Adrenal gland (tissue), 12 donors: ENCODE data around the gene SORBS2. TPM values are rescaled to one million over a fixed set of nuclear protein-coding genes. Genes with fewer than 3 reads are reported as not detected.

Experiments used
- DNase-seq, 7 donors: peaks; one replicate each; pipeline ENCODE4 v3.0.0-alpha.2; 2019 to 2020
- H3K27ac ChIP-seq, 5 donors: fragments of 200-600 bp; sonication (generic) in 4 of 5; 1 replicate in 3 of 5; 2 replicates in 2 of 5; pipeline versions ENCODE4 v1.5.1 to v1.8.0; 2016 to 2020; ENCODE audit warnings: mild to moderate bottlenecking in 1 of 5
- H3K27me3 ChIP-seq: fragments of 200-600 bp; 2 replicates; pipeline ENCODE4 v1.8.0; 2021
- H3K36me3 ChIP-seq, 2 donors: fragments of 200-600 bp; replicated peaks in 1 of 2; 1 replicate in 1 of 2; 2 replicates in 1 of 2; pipeline versions ENCODE4 v1.5.1 to v1.8.0; 2018 to 2022
- H3K4me1 ChIP-seq, 2 donors: fragments of 200-600 bp; replicated peaks in 1 of 2; 1 replicate in 1 of 2; 2 replicates in 1 of 2; pipeline versions ENCODE4 v1.5.1 to v1.8.0; 2018 to 2021
- H3K4me3 ChIP-seq, 4 donors: fragments of 200-600 bp; sonication (generic) in 3 of 4; one replicate each; pipeline ENCODE4 v1.5.1; 2016 to 2018
- H3K9me3 ChIP-seq, 3 donors: fragments of 200-600 bp; sonication (generic) in 1 of 3; replicated peaks in 1 of 3; 1 replicate in 2 of 3; 2 replicates in 1 of 3; pipeline versions ENCODE4 v1.5.1 to v1.8.0; 2016 to 2021
- POLR2A ChIP-seq, 2 donors: fragments of 450-650 bp; IDR thresholded peaks; one replicate each; pipeline ENCODE4 v1.6.1; 2017; ENCODE audit warnings: antibody characterized with exemption in 2 of 2, mild to moderate bottlenecking in 2 of 2, moderate library complexity in 1 of 2
- WGBS, 4 donors: extraction: QIAGEN DNeasy Blood & Tissue Kit in 2 of 4; methylation state at CpG; one replicate each; pipeline versions ENCODE4 v1.1.5 to v1.1.7; 2013 to 2017; 5-methylcytosine and 5-hydroxymethylcytosine counted together
- intact Hi-C, 2 donors: fragments of 100-400 bp; cut with DNase I; formaldehyde crosslinking; loops; one replicate each; pipeline versions ENCODE4 v1.14.1 to v1.15.0; 2022 to 2023
- polyA plus RNA-seq, 3 donors: library from polyadenylated mRNA; stranded (reverse); fragments of 200-250 nt in 2 of 3; fragments of 350-450 nt in 1 of 3; fragmentation: Illumina TruSeq in 1 of 3; extraction: RNeasy Lipid Tissue Mini Kit (QIAGEN cat#74804) in 1 of 3; gene quantifications; one replicate each; pipeline ENCODE4 v1.2.3, GENCODE V29; 2013 to 2014
- total RNA-seq, 9 donors: library from RNA; depleted of rRNA in 4 of 9; stranded (reverse); fragments of >200 nt in 4 of 9; fragments of 120-200 nt in 1 of 9; fragmentation: NEBNext Ultra II Directional in 1 of 9; extraction: Animal tissue kit (Norgen Biotek cat#: 25700) in 1 of 9; gene quantifications; one replicate each; pipeline versions ENCODE4 v1.1.0 to v1.2.4, GENCODE V29; 2013 to 2023
- TF ChIP-seq, protein P1 (sequence below), 6 experiments: fragments of 450-650 bp in 4 of 6; fragments of 200-600 bp in 2 of 6; sonication (generic) in 1 of 6; IDR thresholded peaks; 1 replicate in 5 of 6; 2 replicates in 1 of 6; pipeline versions ENCODE4 v1.5.1 to v1.8.0; 2016 to 2021; ENCODE audit warnings: antibody characterized with exemption in 6 of 6, mild to moderate bottlenecking in 2 of 6, moderate library complexity in 1 of 6
- donor health status: healthy with polysubstance abuse.
- donor health status: Bipolar disorder and iron deficiency.
- donor health status: DM: yes; HTN: yes; CAD: no.
- donor health status: DM: no; HTN: no; CAD: no.
- donor health status: DM: no; HTN: no; CAD: no.
- donor health status: DM: yes; HTN: yes; CAD: no.

Gene SORBS2
- total and polyA plus RNA-seq, 12 donors, result 126 to 875 (median 582) TPM

GRCh38 chr4:185654965-185655554 lies 156.9 kb downstream of the SORBS2 start:
- intact Hi-C loops, result no loop called here
- H3K9me3 ChIP-seq, result no peaks in the 10 kb centered on the region
- H3K36me3 ChIP-seq, result peaks cover 0 to 28% of the 10 kb centered on the region in 2 donors
- H3K27ac ChIP-seq, result peak overlapping the region; percentile 23 to 93 (median 69)
- peak in 2 of 7 donors; percentile 27 to 32 for DNase-seq
- H3K27me3 ChIP-seq, result no peaks in the 10 kb centered on the region
- H3K4me3 ChIP-seq, result peak overlapping the region in 2 of 4 donors; percentile 18 to 55
- TF ChIP-seq, protein P1, sequence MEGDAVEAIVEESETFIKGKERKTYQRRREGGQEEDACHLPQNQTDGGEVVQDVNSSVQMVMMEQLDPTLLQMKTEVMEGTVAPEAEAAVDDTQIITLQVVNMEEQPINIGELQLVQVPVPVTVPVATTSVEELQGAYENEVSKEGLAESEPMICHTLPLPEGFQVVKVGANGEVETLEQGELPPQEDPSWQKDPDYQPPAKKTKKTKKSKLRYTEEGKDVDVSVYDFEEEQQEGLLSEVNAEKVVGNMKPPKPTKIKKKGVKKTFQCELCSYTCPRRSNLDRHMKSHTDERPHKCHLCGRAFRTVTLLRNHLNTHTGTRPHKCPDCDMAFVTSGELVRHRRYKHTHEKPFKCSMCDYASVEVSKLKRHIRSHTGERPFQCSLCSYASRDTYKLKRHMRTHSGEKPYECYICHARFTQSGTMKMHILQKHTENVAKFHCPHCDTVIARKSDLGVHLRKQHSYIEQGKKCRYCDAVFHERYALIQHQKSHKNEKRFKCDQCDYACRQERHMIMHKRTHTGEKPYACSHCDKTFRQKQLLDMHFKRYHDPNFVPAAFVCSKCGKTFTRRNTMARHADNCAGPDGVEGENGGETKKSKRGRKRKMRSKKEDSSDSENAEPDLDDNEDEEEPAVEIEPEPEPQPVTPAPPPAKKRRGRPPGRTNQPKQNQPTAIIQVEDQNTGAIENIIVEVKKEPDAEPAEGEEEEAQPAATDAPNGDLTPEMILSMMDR (IDR thresholded peaks at IDR 0.05), result no peak
- TF ChIP-seq POLR2A (IDR thresholded peaks at IDR 0.05), result peak in 1 of 2 donors; percentile 45
- H3K4me1 ChIP-seq, result peaks cover 14 to 49% of the 10 kb centered on the region in 2 donors
- 25 to 51% (median 41%) methylated on average over 4 of the region's 4 CpGs for WGBS, 4 donors

DNA sequence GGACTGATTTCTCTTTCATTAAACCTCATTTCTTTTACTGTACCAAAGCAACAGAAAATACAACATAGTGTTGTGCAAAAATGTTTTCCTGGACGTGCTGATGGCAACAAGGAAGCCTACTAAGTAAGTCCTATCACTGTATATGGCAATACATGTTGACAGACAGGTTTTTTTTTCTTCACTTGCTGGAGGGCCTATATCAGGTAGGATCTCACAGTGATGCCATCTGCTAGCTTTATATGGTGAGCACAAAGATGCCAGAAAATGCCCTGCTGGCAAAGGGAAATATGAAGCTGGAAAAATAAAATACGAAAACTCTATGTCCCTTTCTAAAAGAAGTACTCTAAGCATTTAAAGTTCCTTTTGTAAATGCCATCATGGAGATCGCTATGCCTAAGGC lies 157.7 kb downstream of the SORBS2 start:
- no peaks in the 10 kb centered on the region for H3K27me3 ChIP-seq
- H3K9me3 ChIP-seq, result no peaks in the 10 kb centered on the region
- TF ChIP-seq, protein P1 (IDR thresholded peaks at IDR 0.05), result peak in 1 of 6 experiments; percentile 7
- TF ChIP-seq POLR2A (IDR thresholded peaks at IDR 0.05), result no peak
- peak overlapping the region in 1 of 4 donors; percentile 55 for H3K4me3 ChIP-seq
- peaks cover 0 to 26% of the 10 kb centered on the region in 2 donors for H3K36me3 ChIP-seq
- 66 to 82% (median 70%) methylated on average over 3 of the region's 3 CpGs for WGBS, 4 donors
- peaks cover 15 to 56% of the 10 kb centered on the region in 2 donors for H3K4me1 ChIP-seq
- intact Hi-C loops, result no loop called here
- no peak for DNase-seq
- H3K27ac ChIP-seq, result peak overlapping the region; percentile 23 to 93 (median 69)

DNA sequence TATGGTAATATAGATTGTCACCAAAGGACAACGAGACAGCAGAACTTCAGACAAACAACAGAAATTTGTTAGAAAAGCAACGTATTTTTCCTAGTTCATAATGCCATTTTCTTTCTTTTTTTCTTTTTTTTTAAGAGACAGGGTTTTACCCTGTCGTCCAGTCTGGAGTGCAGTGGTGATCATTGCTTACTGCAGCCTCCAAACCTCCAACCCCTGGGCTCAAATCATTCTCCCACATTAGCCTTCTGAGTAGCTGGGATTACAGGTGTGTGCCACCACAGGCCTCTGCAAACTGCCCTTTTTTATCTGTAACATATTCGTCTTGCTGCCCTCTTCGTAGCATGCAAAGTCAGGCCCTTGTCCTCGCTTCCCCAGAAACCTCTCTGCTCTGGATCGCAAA lies 160.1 kb downstream of the SORBS2 start:
- intact Hi-C loops, result no loop called here
- peak overlapping the region; percentile 1 to 93 (median 62) for H3K27ac ChIP-seq
- H3K4me1 ChIP-seq, result peaks cover 21 to 53% of the 10 kb centered on the region in 2 donors

DNA sequence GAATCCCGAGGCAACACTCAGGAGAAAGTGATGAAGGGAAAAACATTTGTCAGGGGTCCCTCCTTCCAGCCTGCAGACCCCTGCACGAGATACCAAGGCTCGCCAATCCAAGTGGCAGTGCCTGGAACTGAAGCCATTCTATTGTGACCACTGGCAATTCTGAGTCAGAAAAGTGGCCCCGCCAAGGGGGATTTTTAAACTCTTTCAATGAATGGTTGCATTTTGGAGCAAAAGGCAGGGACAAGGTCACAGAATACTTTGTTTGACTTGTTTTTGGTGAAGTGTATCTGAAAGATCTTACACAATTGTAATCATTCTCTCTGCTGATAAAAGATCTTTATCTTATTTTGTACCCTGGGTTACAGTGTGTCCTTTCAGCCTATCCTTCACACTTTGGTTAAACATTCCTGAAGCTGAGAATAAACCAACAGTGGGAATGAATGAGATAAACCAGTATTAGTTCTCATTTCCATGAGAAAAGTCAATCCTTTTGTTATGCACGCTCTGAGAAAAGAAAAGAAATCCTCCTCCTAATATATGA lies 160.8 kb downstream of the SORBS2 start:
- peaks cover 21 to 53% of the 10 kb centered on the region in 2 donors for H3K4me1 ChIP-seq
- no peak overlapping the region for H3K4me3 ChIP-seq
- H3K9me3 ChIP-seq, result no peaks in the 10 kb centered on the region
- peak overlapping the region; percentile 78 to 93 (median 91) for H3K27ac ChIP-seq
- peak; percentile 67 to 88 (median 81) for DNase-seq
- peaks cover 0 to 56% of the 10 kb centered on the region in 2 donors for H3K36me3 ChIP-seq
- no peaks in the 10 kb centered on the region for H3K27me3 ChIP-seq
- 26 to 45% (median 36%) methylated on average over 5 of the region's 5 CpGs for WGBS, 4 donors
- TF ChIP-seq, protein P1 (IDR thresholded peaks at IDR 0.05), result peak; percentile 31 to 68 (median 50)
- peak in 1 of 2 donors; percentile 14 for TF ChIP-seq POLR2A (IDR thresholded peaks at IDR 0.05)
- intact Hi-C loops, result no loop called here

More for the DNA sequence above, 160.1 kb downstream of the SORBS2 start:
- no peak overlapping the region for H3K4me3 ChIP-seq
- H3K27me3 ChIP-seq, result no peaks in the 10 kb centered on the region
- no peak for TF ChIP-seq POLR2A (IDR thresholded peaks at IDR 0.05)
- TF ChIP-seq, protein P1 (IDR thresholded peaks at IDR 0.05), result no peak
- H3K36me3 ChIP-seq, result peaks cover 0 to 49% of the 10 kb centered on the region in 2 donors
- no peaks in the 10 kb centered on the region for H3K9me3 ChIP-seq
- no peak for DNase-seq
- 77 to 81% (median 79%) methylated on average over 7 of the region's 7 CpGs for WGBS, 4 donors
